Measurements from ENCODE around the gene USF3.

The USF3 gene

GRCh38 chr3:113695786-113696645, at the start of gene USF3:
Gene USF3 (minus strand): TSS chr3:113696642. CDS start chr3:113674878, 21,764 bp downstream.
- peak; percentile 23 for DNase-seq

- peak; percentile 87 for DNase-seq
Observed at GRCh38 chr3:113745756-113746547, 49.5 kb upstream of the USF3 start, which contains the start of gene NAA50. Gene NAA50 (minus strand): TSS chr3:113746249. CDS start chr3:113745949, 300 bp downstream.

- DNase-seq = peak; percentile 74
Observed at GRCh38 chr3:113744941-113745755, 48.7 kb upstream of the USF3 start.

- no peak for DNase-seq
Observed at GRCh38 chr3:113743006-113743630, 46.7 kb upstream of the USF3 start.

GRCh38 chr3:113741620-113742019, 45.2 kb upstream of the USF3 start:
- no peak for DNase-seq

- no peak for DNase-seq
Observed at GRCh38 chr3:113741086-113741485, 44.6 kb upstream of the USF3 start.

GRCh38 chr3:113736548-113737089, 40.2 kb upstream of the USF3 start:
- DNase-seq = peak; percentile 47

GRCh38 chr3:113731694-113732093, 35.3 kb upstream of the USF3 start:
- DNase-seq = no peak

- no peak for DNase-seq
Observed at GRCh38 chr3:113730550-113730949, 34.1 kb upstream of the USF3 start.

- DNase-seq = no peak
Observed at GRCh38 chr3:113728661-113729060, 32.2 kb upstream of the USF3 start.

GRCh38 chr3:113721636-113722035, 25.2 kb upstream of the USF3 start:
- DNase-seq = no peak

GRCh38 chr3:113719758-113720157, 23.3 kb upstream of the USF3 start:
- no peak for DNase-seq

GRCh38 chr3:113719294-113719693, 22.9 kb upstream of the USF3 start:
- DNase-seq = no peak

GRCh38 chr3:113717818-113718217, 21.4 kb upstream of the USF3 start:
- DNase-seq = no peak

- no peak for DNase-seq
Observed at GRCh38 chr3:113717308-113717707, 20.9 kb upstream of the USF3 start.

- no peak for DNase-seq
Observed at GRCh38 chr3:113714702-113715101, 18.3 kb upstream of the USF3 start.

GRCh38 chr3:113712129-113712528, 15.7 kb upstream of the USF3 start:
- no peak for DNase-seq

GRCh38 chr3:113707835-113708234, 11.4 kb upstream of the USF3 start:
- no peak for DNase-seq

- no peak for DNase-seq
Observed at GRCh38 chr3:113698956-113699355, 2.5 kb upstream of the USF3 start.

GRCh38 chr3:113698213-113698742, 1.8 kb upstream of the USF3 start:
- no peak for DNase-seq

- DNase-seq = peak; percentile 41
Observed at GRCh38 chr3:113697500-113698090, 1.2 kb upstream of the USF3 start.

Measured in NCI-H2029 (cell line).